ENCODE data around the gene ITGA5.

GRCh38 chr12:54417712-54418440 is 1.2 kb downstream of the ITGA5 start:
- TF ChIP-seq POLR2AphosphoS5 (IDR thresholded peaks at IDR 0.05), result peak in 1 of 3 donors; percentile 3
- TF ChIP-seq, protein P1, sequence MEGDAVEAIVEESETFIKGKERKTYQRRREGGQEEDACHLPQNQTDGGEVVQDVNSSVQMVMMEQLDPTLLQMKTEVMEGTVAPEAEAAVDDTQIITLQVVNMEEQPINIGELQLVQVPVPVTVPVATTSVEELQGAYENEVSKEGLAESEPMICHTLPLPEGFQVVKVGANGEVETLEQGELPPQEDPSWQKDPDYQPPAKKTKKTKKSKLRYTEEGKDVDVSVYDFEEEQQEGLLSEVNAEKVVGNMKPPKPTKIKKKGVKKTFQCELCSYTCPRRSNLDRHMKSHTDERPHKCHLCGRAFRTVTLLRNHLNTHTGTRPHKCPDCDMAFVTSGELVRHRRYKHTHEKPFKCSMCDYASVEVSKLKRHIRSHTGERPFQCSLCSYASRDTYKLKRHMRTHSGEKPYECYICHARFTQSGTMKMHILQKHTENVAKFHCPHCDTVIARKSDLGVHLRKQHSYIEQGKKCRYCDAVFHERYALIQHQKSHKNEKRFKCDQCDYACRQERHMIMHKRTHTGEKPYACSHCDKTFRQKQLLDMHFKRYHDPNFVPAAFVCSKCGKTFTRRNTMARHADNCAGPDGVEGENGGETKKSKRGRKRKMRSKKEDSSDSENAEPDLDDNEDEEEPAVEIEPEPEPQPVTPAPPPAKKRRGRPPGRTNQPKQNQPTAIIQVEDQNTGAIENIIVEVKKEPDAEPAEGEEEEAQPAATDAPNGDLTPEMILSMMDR (IDR thresholded peaks at IDR 0.05), result no peak
- no peak for TF ChIP-seq POLR2A (IDR thresholded peaks at IDR 0.05)
- no peak for TF ChIP-seq EP300 (IDR thresholded peaks at IDR 0.05; ENCODE audit: low read depth)

All from transverse colon (tissue), 4 donors.